Germinal center (tissue), 1 donor: ENCODE results near the gene CADPS.

Experiments
- DNase-seq: peaks from one replicate; pipeline ENCODE4 v3.0.0; 2012; ENCODE audit warnings: mixed read lengths, low spot score

The CADPS gene

GRCh38 chr3:62737449-62737848 is 137.8 kb downstream of the CADPS start:
- no peak for DNase-seq

- DNase-seq, result no peak
These were observed 139.7 kb downstream of the CADPS start for GRCh38 chr3:62735510-62735909.

GRCh38 chr3:62732183-62732904 is 142.9 kb downstream of the CADPS start:
- no peak for DNase-seq

DNA sequence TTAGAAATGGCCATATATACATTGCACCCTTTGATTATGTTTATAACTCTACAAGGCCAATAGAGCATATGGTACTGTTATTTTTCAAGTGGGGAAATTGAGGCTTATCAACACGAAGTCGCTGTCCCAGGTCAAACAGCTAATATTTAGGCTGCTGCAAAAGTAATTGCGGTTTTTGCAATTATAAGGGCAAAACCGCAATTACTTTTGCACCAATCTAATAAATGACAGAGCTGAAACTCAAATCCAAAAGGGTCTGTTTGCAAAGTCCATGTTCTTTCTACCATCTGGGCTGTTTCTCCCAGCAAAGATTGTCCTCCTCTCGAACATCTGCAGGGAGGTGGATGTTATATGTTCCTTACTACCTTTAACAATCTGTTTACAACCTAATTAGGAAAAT is 147.2 kb downstream of the CADPS start:
- no peak for DNase-seq

DNA sequence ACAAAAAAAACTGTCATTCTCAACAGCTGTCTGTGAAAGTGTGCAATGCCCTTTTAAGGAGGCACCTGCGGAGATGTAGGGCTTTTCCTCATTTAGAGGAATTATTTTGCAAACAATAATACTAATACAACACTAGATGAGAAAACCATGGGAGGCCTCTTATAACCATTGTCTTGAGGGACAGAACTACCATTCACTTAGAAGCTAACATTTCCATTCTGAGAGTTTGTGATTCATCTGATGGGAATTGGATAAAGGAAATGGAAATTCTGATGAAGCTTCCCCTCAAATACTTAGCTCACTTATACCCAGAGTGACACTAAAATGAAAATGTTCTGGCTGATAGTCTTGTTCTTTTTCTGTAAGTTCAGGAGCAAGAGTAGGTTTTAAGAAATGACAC is 147.7 kb downstream of the CADPS start:
- no peak for DNase-seq

DNA sequence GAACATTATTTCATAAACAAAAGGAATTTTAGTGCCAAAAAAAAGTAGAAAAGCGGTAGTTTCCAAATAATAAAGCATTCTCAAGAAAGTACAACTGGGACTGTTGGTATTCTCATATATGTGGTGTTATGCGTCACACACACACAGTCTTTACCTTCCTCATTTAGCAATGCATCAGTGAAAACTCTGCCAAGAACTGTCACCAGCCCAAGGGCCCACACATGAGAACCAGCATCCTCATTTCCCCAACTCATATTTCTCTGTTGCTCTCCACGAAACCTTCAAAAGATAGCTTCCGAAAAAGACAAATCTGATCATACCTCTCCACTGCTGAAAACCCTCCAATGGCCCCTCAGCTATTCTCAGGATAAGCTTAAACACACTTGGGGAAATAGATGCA is 150.7 kb downstream of the CADPS start:
- DNase-seq, result peak; percentile 32

DNA sequence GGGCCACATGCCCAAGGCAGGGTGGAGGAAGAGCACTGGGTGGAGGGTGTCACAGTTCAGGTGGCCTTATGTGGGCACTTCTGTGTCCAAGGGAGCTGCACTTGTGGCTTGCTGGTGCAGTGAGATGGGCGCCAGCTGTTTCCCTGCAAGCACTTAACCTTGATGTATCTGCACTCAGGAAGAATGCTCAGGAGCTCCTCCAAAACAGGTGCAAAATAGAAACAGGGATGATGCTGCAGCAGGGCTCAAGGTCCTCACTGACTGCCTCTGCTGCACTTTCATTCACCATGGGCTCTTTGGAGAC is 151.3 kb downstream of the CADPS start:
- DNase-seq, result no peak

DNA sequence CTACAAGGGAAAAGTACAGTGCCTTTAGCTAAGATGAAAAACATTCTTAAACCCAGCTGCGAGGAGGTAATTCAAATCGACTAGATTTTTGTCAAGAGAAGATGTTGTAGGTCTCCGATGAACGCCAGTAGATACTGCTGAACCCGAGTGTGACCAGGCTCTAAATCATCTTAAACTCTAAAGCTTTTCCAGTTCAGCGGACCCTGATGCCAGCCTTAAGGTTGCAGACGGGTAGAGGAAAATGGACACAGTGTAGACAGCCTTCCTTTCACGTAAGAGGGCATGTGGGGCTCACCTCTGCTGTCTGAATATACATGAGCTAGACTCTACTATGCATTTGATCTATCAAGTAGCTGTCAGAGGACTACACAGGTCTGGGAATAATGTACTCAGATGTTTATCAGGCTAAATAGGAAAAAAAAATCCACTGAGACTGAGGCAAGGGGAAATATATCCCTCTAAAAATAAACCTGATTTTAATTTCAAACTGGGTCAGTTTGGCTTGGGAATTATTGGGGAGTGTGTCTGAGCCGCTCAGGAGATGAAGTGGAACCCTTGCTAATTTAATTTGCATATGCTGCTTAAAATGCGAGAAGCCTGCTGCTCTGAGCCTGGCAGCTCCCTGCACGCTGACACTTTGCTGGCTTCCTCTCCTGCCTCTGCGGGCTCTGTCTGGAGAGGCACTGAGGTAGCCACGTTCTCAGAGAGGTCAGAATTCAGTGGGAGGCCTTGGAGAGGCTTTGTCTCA is 151.9 kb downstream of the CADPS start:
- DNase-seq, result peak; percentile 53

DNA sequence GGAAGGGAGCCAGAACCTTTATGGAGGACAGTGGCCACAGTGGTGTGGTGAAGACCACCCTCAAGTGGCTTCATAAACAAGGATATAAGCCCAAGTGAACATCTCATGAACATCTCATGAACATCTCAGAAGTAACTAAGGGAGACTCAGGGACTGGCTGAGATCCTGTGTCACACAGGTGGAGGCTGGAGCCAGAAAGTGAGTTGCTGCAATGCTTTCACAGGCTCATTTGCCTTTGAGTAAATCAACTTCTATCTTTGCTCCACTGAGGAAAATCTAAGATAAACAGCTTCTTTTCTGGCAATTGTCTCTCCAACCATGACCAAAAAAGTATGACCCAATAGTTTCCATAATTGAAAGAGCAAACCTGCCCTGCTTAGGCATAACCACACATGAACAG is 152.9 kb downstream of the CADPS start:
- DNase-seq, result peak; percentile 50

DNA sequence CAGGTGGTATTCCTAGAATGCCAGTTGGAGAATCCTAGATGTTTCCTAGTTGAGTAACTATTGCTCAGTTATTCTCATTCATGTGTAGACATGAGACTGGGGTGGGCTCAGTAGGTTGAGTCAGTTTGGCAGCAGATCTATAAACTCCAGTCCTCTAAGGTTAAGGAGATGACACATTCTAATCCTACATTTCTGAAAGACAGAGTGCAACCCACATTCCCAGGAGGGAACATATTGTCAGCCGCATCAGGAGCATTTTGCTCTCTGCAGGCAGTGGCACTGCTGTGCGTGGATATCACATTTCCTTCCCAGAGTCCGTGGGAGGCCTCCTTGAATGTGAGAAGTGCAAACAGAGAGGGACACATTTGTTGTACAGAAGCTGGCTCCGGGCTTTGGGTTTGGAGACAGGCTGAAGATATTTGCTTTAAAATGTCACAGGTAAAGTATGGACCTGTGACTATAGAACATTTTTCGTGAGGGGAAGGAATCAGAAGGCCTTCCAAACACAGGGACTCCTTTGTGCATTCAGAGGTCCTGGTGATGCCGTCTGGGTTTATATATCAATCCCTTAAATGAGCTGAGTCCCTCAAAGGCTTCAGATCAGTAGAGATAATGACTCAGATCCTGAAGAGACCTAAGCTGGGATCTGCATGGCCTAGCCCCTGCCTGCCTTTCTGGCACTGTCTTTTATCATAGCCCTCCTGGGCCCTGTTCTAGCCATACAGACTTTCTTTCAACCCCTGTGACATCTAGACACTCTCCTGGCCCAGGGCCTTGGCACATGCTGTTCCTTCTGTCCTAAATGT is 156.5 kb downstream of the CADPS start:
- no peak for DNase-seq

- DNase-seq, result no peak
These were observed 157.2 kb downstream of the CADPS start for GRCh38 chr3:62718011-62718410.

DNA sequence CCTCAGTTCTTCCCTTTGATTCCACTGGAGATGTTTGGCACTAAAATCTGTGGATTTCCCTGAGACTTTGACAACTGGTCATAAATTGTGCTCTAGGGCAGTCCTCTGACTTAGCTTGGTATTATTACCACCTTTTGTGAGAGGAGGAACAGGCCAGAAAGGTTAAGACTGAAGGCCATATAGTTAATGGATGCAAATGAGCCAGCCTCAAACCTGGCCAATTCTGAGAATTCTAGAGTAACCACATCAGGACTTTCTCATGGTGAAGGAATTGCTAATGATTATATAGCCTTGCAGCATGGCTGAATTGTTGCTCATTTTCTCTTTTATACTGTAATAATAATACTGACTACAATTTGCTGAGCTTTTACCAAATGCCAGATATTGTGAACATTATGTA is 162.5 kb downstream of the CADPS start:
- DNase-seq, result no peak

DNA sequence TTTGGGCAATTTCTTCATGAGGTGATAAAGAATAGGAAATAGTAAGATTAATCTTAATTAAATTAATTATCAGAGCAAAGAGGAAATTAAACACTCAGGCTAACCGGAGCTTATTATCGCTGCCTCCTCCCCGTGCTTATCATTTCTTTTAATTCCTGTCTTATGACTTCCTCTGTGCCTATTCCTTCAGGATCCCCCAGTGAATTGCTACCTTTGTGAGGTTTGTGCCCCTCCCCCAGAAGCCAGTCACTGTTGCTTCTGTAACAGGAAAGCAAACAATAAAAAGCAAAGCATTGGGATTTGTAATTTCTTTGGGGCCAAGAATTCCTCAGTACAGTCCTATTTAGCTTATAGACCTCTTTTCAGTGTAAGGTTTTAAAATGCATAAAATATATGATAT is 164.5 kb downstream of the CADPS start:
- no peak for DNase-seq

- DNase-seq, result no peak
These were observed 166.4 kb downstream of the CADPS start for GRCh38 chr3:62708638-62709373.

DNA sequence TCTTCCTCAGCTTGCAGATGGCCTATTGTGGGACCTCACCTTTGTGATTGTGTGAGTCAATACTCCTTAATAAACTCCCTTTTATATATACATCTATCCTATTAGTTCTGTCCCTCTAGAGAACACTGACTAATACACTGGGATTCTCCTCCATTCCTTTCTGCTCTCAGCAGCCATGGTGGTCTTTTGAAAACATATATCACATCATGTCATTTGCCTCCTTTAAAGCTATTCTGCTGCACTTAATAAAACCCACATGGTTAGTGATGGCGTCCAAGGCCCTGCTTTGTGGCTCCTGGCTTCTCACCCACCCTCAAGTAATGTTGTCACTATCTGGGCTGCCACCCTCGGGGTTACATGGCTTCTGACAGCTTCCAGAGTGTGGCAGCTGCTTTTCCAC is 169.5 kb downstream of the CADPS start:
- DNase-seq, result no peak

DNA sequence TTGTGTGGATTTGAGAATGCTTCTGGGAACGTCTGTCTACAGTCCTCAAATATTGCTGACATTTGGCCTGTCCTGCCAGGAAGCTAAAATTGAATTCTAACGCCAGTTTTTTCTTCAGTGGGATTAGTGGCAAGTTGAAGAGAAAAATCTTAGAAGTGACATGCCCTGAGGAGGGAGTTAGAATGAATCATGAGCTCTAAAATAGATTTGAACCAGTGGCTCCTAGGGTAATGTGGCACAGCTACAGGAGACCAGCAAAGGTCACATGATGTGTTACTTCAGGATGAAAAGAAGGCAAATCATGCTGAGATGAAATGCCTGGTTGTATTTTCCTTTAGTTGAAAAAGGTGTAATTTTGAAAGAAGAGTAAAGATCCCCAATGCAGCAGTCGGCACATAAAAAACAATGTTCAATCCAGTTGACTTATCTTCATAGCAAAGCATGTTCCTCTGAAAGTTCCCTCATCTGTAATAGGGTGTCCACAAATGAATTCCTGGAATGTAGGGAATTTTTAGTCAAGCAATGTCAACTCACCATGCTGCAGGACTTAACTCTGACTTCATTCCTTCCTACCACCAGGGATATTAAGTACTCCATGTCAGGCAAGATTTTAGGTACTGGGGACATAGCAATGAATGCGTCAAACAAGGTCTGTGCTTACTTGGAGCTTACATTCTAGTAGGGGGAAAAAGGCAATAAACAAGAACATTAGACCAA is 171.6 kb downstream of the CADPS start:
- no peak for DNase-seq

DNA sequence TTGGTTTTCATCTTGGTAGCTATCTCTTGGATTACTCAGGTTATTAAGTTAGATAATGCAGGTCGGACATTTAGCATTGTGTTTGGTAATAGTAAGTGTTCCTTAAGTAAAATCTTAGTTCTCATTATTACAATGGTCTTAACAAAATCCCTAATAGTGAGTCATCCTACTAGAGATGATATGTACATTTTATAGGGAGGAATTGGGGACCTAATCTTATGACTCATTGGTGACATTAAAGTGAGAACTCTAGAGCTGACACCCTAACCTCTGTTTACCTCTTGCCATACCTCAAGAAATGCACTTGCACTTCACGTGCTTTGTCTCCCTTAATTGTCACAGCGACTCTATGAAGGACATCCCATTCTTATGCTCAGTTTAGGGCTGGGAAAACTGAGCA is 174.9 kb downstream of the CADPS start:
- no peak for DNase-seq

DNA sequence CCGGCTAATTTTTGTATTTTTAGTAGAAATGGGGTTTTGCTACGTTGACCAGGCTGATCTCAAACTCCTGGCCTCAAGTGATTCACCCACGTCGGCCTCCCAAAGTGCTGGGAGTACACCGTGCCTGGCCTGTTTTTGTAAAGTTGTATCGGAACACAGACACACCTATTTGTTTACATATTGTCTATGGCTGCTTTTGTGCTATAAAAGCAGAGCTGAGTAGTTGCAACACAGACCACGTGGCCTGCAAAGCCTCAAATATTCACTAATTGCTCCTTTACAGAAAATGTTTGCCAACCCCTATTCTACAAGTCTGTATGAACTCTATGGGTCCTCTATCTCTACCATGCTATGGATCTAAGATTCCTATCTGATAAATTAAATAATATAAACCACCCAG is 175.5 kb downstream of the CADPS start:
- DNase-seq, result no peak

GRCh38 chr3:62696011-62696410 is 179.2 kb downstream of the CADPS start:
- no peak for DNase-seq

- DNase-seq, result no peak
These were observed 186.4 kb downstream of the CADPS start for GRCh38 chr3:62688812-62689211.

DNA sequence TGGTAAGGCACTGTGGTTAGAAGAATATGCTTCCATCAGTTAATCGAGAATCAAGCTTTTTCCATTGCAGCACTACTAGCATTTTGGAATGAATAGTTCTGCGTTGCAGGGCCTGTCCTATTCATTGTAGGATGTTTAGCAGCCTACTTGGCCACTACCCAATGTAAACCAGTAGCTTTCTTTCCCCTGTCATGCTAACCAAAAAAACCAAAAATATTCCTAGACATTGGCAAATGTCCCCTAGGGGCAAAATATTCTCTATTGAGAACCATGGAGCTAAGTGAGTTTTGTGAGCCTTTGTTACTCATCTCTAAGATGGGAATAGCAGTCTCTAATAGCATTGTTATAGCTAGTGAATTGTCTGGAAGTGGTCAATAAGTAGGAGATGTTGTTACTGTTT is 187.2 kb downstream of the CADPS start:
- DNase-seq, result no peak
